Activated CD4-positive, alpha-beta memory T cell treated with anti-CD3 and anti-CD28 coated beads, Interleukin-2, amount 10 ng/mL, durations not matched to agents 7 days and 5 days (primary cell): ENCODE results near the gene FXYD2. TPM values are rescaled to one million over a fixed set of nuclear protein-coding genes. Genes with fewer than 3 reads are reported as not detected.

ENCODE experiments used
- CTCF ChIA-PET: fragments of 350-600 bp; sonication (Branson Sonifier 250); formaldehyde crosslinking; loops from one replicate; lab custom pipeline; 2021; ENCODE audit warnings: antibody characterized with exemption, inconsistent platforms; lab: Charles Lee
- POLR2A ChIA-PET: fragments of 350-600 bp; sonication (Branson Sonifier 250); formaldehyde crosslinking; loops from one replicate; lab custom pipeline; 2021; ENCODE audit warnings: antibody characterized with exemption; lab: Charles Lee
- DNase-seq: peaks from one replicate; pipeline ENCODE4 v3.0.0-alpha.2; 2020
- H3K27ac Mint-ChIP-seq: one replicate; pipeline ENCODE4 v1.8.0; 2021; ENCODE audit warnings: mild to moderate bottlenecking, mixed read lengths
- H3K27me3 Mint-ChIP-seq: one replicate; pipeline ENCODE4 v1.8.0; 2021; ENCODE audit warnings: mixed read lengths
- H3K36me3 Mint-ChIP-seq: one replicate; pipeline ENCODE4 v1.8.0; 2021; ENCODE audit warnings: low read depth, mixed read lengths
- H3K4me1 Mint-ChIP-seq: one replicate; pipeline ENCODE4 v1.8.0; 2021; ENCODE audit warnings: mixed read lengths
- H3K4me3 Mint-ChIP-seq: one replicate; pipeline ENCODE4 v1.8.0; 2021; ENCODE audit warnings: mild to moderate bottlenecking, mixed read lengths
- H3K9me3 Mint-ChIP-seq: one replicate; pipeline ENCODE4 v1.8.0; 2021; ENCODE audit warnings: mixed read lengths
- total RNA-seq, 2 experiments: library from RNA; stranded (reverse); gene quantifications; one replicate each; pipeline ENCODE4 v1.2.3, GENCODE V29; 2021

FXYD2 gene
- total RNA-seq, 2 experiments from 2014 or later: 0.33 to 0.48 TPM

DNA sequence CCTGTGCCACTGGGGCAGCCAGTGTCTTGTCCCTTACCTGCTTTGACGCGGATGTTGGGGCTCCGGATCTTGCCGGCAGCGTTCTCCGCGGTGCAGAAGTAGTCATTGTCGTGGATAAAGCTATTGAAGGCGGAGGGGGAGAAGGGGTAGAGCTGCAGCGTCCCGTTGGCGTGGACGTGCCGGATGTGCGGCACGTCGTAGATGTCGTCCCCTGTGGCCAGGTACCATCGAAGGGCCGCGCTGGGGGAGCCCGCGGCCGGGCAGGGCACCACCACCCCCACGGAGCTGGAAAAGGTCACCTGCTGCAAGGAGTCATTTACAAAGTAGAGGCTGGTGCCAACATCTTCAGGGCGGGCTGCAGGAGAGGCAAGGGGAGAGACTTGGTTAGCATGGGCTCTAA lies 44.1 kb downstream of the FXYD2 start:
- H3K4me1 Mint-ChIP-seq: no peaks in the 10 kb centered on the region
- ChIA-PET POLR2A (no interaction called here), CTCF (no interaction called here)
- H3K27me3 Mint-ChIP-seq: peaks cover 41% of the 10 kb centered on the region
- no peak overlapping the region for H3K27ac Mint-ChIP-seq
- DNase-seq: no peak
- no peaks in the 10 kb centered on the region for H3K9me3 Mint-ChIP-seq
- H3K36me3 Mint-ChIP-seq: no peaks in the 10 kb centered on the region
- no peak overlapping the region for H3K4me3 Mint-ChIP-seq

DNA sequence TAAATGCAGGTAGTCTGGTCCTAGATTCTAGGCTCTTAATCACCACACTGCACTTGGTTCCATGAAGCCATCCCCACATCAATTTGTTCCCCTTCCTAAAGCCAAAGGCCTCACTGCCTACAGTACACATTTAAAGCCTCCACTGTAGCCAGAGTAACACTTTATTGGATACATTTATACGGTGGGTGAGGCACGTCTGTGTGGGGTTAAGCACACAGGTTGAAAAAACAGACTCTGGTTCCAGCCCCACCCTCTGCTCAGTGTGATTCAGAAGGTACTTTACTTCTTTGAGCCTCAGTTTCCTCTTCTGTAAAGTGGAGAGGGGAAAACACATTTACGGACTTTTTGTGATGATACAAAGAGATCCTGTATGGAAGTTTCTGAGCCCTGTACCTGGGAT lies 50.0 kb downstream of the FXYD2 start:
- Mint-ChIP-seq H3K9me3 (no peaks in the 10 kb centered on the region), H3K4me1 (no peaks in the 10 kb centered on the region), H3K4me3 (no peak overlapping the region), H3K27ac (no peak overlapping the region), H3K36me3 (no peaks in the 10 kb centered on the region), H3K27me3 (peaks cover 30% of the 10 kb centered on the region)
- DNase-seq: no peak
- ChIA-PET CTCF (no interaction called here), POLR2A (no interaction called here)

DNA sequence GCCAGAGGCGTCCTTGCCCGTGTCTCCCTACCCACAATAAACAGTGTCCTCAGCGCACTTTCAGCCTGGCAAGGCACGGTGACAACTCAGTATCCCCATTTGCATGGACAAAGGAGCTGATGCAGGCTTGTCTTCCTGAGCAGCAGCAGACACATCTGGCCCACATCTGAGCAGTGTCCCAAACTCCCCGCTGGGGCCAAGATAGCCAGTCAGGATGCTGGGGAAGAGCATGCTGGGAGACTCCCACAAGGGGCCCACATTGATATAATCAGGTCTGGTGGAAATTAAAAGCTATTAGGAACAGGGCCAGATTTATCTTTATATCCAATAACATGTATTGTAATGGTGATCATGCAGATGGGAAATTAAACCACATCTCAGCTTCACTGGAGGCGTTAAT lies 52.2 kb downstream of the FXYD2 start:
- ChIA-PET CTCF (no interaction called here), POLR2A (no interaction called here)
- Mint-ChIP-seq H3K36me3 (no peaks in the 10 kb centered on the region), H3K27me3 (peaks cover 24% of the 10 kb centered on the region), H3K9me3 (no peaks in the 10 kb centered on the region), H3K27ac (no peak overlapping the region), H3K4me1 (no peaks in the 10 kb centered on the region), H3K4me3 (no peak overlapping the region)
- no peak for DNase-seq

DNA sequence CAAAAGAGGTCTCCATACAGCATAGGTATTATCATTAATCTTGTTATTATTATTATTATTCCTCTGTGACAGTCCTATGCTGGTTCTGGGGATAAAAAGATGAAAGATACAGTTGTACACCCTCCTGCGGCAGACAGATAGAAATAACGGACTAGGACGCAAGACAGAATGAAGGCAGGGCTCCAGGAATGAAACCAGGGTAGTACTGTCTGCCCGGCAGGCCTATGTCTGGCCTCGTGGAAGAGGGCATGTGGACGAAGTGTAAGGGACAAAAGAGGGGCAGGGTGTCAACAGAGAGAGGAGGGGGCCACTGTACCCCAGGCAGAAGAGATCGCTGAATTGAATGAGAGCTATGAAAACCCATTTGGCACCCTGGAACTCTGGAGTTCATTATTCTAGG lies 52.7 kb downstream of the FXYD2 start:
- DNase-seq: no peak
- ChIA-PET CTCF (no interaction called here), POLR2A (no interaction called here)
- H3K27ac Mint-ChIP-seq: no peak overlapping the region
- H3K4me1 Mint-ChIP-seq: no peaks in the 10 kb centered on the region
- H3K27me3 Mint-ChIP-seq: peaks cover 20% of the 10 kb centered on the region
- H3K4me3 Mint-ChIP-seq: no peak overlapping the region
- H3K36me3 Mint-ChIP-seq: no peaks in the 10 kb centered on the region
- no peaks in the 10 kb centered on the region for H3K9me3 Mint-ChIP-seq

DNA sequence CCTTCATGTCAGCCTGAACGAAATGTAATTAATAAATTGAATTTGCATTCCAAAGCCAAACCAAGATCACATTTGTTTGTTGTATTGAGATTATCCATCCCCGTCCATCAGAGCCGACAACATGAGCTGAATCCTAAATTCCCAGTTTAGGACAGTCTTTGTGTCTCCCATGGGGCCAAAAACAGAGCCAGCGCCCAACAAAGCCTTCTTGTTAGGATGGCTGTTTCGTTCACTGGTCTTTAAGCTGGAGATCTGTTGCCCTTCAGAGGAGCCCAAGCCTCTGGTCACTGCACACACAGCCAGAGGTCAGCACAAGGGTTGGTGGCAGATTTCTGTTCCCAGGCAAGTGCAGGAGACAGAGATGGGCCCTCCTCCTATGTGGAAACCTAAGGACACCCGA lies 53.3 kb downstream of the FXYD2 start:
- CTCF ChIA-PET: no interaction called here
- Mint-ChIP-seq H3K27me3 (peaks cover 15% of the 10 kb centered on the region), H3K36me3 (no peaks in the 10 kb centered on the region), H3K4me1 (no peaks in the 10 kb centered on the region), H3K9me3 (no peaks in the 10 kb centered on the region), H3K27ac (no peak overlapping the region), H3K4me3 (no peak overlapping the region)
- no peak for DNase-seq
- POLR2A ChIA-PET: no interaction called here

DNA sequence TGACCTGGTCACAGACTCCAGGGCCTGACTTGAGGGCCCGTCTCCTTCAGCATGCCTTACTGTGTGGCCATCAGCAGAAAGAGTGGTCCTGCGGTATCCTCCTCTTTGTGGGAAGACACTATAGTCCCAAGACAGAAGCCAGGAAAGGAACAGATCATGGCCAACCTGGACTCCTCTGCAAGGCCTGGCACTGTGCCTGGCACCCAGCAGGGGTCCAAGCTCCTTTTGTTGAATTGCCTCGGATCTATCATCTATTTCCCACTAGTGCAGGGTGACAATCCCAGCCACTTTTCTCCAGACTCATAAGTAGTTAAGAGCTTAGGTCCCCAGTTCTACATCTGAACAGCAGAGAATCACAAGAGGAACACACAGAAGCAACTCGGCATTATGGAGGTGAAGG lies 54.5 kb downstream of the FXYD2 start:
- DNase-seq: no peak
- Mint-ChIP-seq H3K36me3 (no peaks in the 10 kb centered on the region), H3K27me3 (peaks cover 10% of the 10 kb centered on the region), H3K4me1 (no peaks in the 10 kb centered on the region), H3K9me3 (no peaks in the 10 kb centered on the region), H3K27ac (no peak overlapping the region), H3K4me3 (no peak overlapping the region)
- CTCF ChIA-PET: no interaction called here
- POLR2A ChIA-PET: no interaction called here

Other genes with a start within 250 kb of the FXYD2 start
- under 1 TPM in 1 of 2 experiments, not detected in 1; 0.03 TPM for gene DSCAML1, start 27.5 kb downstream of the FXYD2 start, total RNA-seq
- gene FXYD6, start 51.9 kb upstream of the FXYD2 start, total RNA-seq: not detected
- 1 to 10 TPM; 1.9 to 2.2 TPM for gene TMPRSS13, start 104.7 kb upstream of the FXYD2 start, total RNA-seq
- gene IL10RA, start 161.7 kb upstream of the FXYD2 start, total RNA-seq: 100 to 1,000 TPM; 286 to 291 TPM